Activated CD4-positive, CD25-positive, alpha-beta regulatory T cell treated with anti-CD3 and anti-CD28 coated beads, Interleukin-2, amount 50 U/mL, for 16 hours (primary cell): Measurements from ENCODE around the gene DCT.
"Not testable (repeated sequence)": the region's sequence is repeated elsewhere in the genome, so short reads cannot be mapped to it uniquely, and the experiment has no call there.

Experiments
- DNase-seq: peaks from one replicate; pipeline ENCODE4 v3.0.0-alpha.2; 2020; ENCODE audit warnings: low read depth, low spot score

The DCT gene

GRCh38 chr13:94479616-94480015, at the start of gene DCT:
Gene DCT (minus strand): TSS chr13:94479682. CDS start chr13:94479255, 427 bp downstream.
- no peak for DNase-seq

GRCh38 chr13:94526956-94527355, 47.5 kb upstream of the DCT start:
- DNase-seq = not testable (repeated sequence)

GRCh38 chr13:94525781-94526180, 46.3 kb upstream of the DCT start:
- DNase-seq = no peak

GRCh38 chr13:94524407-94524806, 44.9 kb upstream of the DCT start:
- DNase-seq = no peak

- DNase-seq = no peak
Measured at GRCh38 chr13:94520001-94520400, 40.5 kb upstream of the DCT start.

GRCh38 chr13:94516456-94516855, 37.0 kb upstream of the DCT start:
- no peak for DNase-seq

- no peak for DNase-seq
Measured at GRCh38 chr13:94515911-94516310, 36.4 kb upstream of the DCT start.

- no peak for DNase-seq
Measured at GRCh38 chr13:94515374-94515773, 35.9 kb upstream of the DCT start.

- DNase-seq = no peak
Measured at GRCh38 chr13:94513026-94513425, 33.5 kb upstream of the DCT start.

GRCh38 chr13:94505730-94506129, 26.2 kb upstream of the DCT start:
- DNase-seq = no peak

GRCh38 chr13:94503851-94504250, 24.4 kb upstream of the DCT start:
- DNase-seq = no peak

- DNase-seq = not testable (repeated sequence)
Measured at GRCh38 chr13:94498831-94499230, 19.3 kb upstream of the DCT start.

GRCh38 chr13:94495806-94496205, 16.3 kb upstream of the DCT start:
- no peak for DNase-seq

- DNase-seq = no peak
Measured at GRCh38 chr13:94494026-94494425, 14.5 kb upstream of the DCT start.

GRCh38 chr13:94487043-94487442, 7.6 kb upstream of the DCT start:
- DNase-seq = no peak

GRCh38 chr13:94483970-94484369, 4.5 kb upstream of the DCT start:
- no peak for DNase-seq

GRCh38 chr13:94481941-94482340, 2.5 kb upstream of the DCT start:
- no peak for DNase-seq

GRCh38 chr13:94480672-94481145, 1.2 kb upstream of the DCT start:
- no peak for DNase-seq

- DNase-seq = no peak
Measured at GRCh38 chr13:94478913-94479312, 569 bp downstream of the DCT start.

GRCh38 chr13:94470126-94470525, 9.4 kb downstream of the DCT start:
- no peak for DNase-seq

GRCh38 chr13:94464771-94465170, 14.7 kb downstream of the DCT start:
- no peak for DNase-seq

GRCh38 chr13:94462670-94463069, 16.8 kb downstream of the DCT start:
- no peak for DNase-seq

- no peak for DNase-seq
Measured at GRCh38 chr13:94459116-94459515, 20.4 kb downstream of the DCT start.

GRCh38 chr13:94455414-94455813, 24.1 kb downstream of the DCT start:
- DNase-seq = no peak
